Sigmoid colon (tissue), 4 donors: ENCODE results near the gene CSNK1G2.

ENCODE experiments used
- EP300 ChIP-seq, 4 donors: sonication (generic); formaldehyde crosslinking; IDR thresholded peaks; one replicate each; pipeline ENCODE4 v1.6.1; 2017; ENCODE audit warnings: antibody characterized with exemption in 4 of 4
- POLR2AphosphoS5 ChIP-seq, 4 donors: sonication (generic); formaldehyde crosslinking; IDR thresholded peaks; one replicate each; pipeline ENCODE4 v1.6.1; 2017; ENCODE audit warnings: antibody characterized with exemption in 4 of 4
- TF ChIP-seq, protein P1 (sequence below), 4 experiments: fragments of 450-650 bp in 3 of 4; fragments of 200-600 bp in 1 of 4; IDR thresholded peaks; one replicate each; pipeline ENCODE4 v1.5.1; 2016 to 2019; ENCODE audit warnings: antibody characterized with exemption in 4 of 4, mild to moderate bottlenecking in 3 of 4, moderate library complexity in 2 of 4

GRCh38 chr19:2010135-2010668 is 69.2 kb downstream of the CSNK1G2 start:
- TF ChIP-seq POLR2AphosphoS5 (IDR thresholded peaks at IDR 0.05) (no peak), EP300 (IDR thresholded peaks at IDR 0.05) (no peak)
- TF ChIP-seq, protein P1, sequence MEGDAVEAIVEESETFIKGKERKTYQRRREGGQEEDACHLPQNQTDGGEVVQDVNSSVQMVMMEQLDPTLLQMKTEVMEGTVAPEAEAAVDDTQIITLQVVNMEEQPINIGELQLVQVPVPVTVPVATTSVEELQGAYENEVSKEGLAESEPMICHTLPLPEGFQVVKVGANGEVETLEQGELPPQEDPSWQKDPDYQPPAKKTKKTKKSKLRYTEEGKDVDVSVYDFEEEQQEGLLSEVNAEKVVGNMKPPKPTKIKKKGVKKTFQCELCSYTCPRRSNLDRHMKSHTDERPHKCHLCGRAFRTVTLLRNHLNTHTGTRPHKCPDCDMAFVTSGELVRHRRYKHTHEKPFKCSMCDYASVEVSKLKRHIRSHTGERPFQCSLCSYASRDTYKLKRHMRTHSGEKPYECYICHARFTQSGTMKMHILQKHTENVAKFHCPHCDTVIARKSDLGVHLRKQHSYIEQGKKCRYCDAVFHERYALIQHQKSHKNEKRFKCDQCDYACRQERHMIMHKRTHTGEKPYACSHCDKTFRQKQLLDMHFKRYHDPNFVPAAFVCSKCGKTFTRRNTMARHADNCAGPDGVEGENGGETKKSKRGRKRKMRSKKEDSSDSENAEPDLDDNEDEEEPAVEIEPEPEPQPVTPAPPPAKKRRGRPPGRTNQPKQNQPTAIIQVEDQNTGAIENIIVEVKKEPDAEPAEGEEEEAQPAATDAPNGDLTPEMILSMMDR (IDR thresholded peaks at IDR 0.05), result no peak
